ENCODE results near the gene MEGF10.
"Not testable (repeated sequence)": the region's sequence is repeated elsewhere in the genome, so short reads cannot be mapped to it uniquely, and the experiment has no call there.

The MEGF10 gene

GRCh38 chr5:127290019-127290945, at the start of gene MEGF10:
MEGF10 (plus strand) TSS chr5:127290796; CDS start chr5:127331309, 40,513 bp downstream.
- DNase-seq = no peak

- DNase-seq = no peak
Measured at GRCh38 chr5:127243011-127243410, 47.6 kb upstream of the MEGF10 start.

GRCh38 chr5:127254729-127255284, 35.8 kb upstream of the MEGF10 start:
- DNase-seq = no peak

GRCh38 chr5:127256886-127257597, 33.6 kb upstream of the MEGF10 start:
- no peak for DNase-seq

- no peak for DNase-seq
Measured at GRCh38 chr5:127260686-127261085, 29.9 kb upstream of the MEGF10 start.

GRCh38 chr5:127265473-127265872, 25.1 kb upstream of the MEGF10 start:
- DNase-seq = not testable (repeated sequence)

- DNase-seq = not testable (repeated sequence)
Measured at GRCh38 chr5:127268342-127268741, 22.3 kb upstream of the MEGF10 start.

- not testable (repeated sequence) for DNase-seq
Measured at GRCh38 chr5:127270713-127271112, 19.9 kb upstream of the MEGF10 start.

GRCh38 chr5:127275641-127276193, 14.9 kb upstream of the MEGF10 start:
- no peak for DNase-seq

- no peak for DNase-seq
Measured at GRCh38 chr5:127280491-127281220, 9.9 kb upstream of the MEGF10 start.

GRCh38 chr5:127281609-127282008, 9.0 kb upstream of the MEGF10 start:
- DNase-seq = no peak

- no peak for DNase-seq
Measured at GRCh38 chr5:127288676-127289075, 1.9 kb upstream of the MEGF10 start.

- DNase-seq = no peak
Measured at GRCh38 chr5:127290946-127291693, 524 bp downstream of the MEGF10 start.

- no peak for DNase-seq
Measured at GRCh38 chr5:127292030-127292735, 1.6 kb downstream of the MEGF10 start.

- DNase-seq = no peak
Measured at GRCh38 chr5:127293373-127293772, 2.8 kb downstream of the MEGF10 start.

GRCh38 chr5:127294829-127295228, 4.2 kb downstream of the MEGF10 start:
- no peak for DNase-seq

- DNase-seq = no peak
Measured at GRCh38 chr5:127295454-127295853, 4.9 kb downstream of the MEGF10 start.

- DNase-seq = peak in 1 of 2 experiments; percentile 55
Measured at GRCh38 chr5:127296321-127296720, 5.7 kb downstream of the MEGF10 start.

GRCh38 chr5:127296894-127297293, 6.3 kb downstream of the MEGF10 start:
- DNase-seq = not testable (repeated sequence)

- DNase-seq = no peak
Measured at GRCh38 chr5:127297348-127298035, 6.9 kb downstream of the MEGF10 start.

All from SW 1271 (cell line).